ENCODE results near the gene CLASP1.
"Not testable (repeated sequence)": the region's sequence is repeated elsewhere in the genome, so short reads cannot be mapped to it uniquely, and the experiment has no call there.

CLASP1 gene

GRCh38 chr2:121643877-121644276, 5.4 kb downstream of the CLASP1 start:
- Histone ChIP-seq H2AFZ (ENCODE audit: low read depth) (no peak overlapping the region), H3K9ac (no peak overlapping the region), H3K27ac (no peak overlapping the region), H3K36me3 (ENCODE audit: insufficient read depth) (no peaks in the 10 kb centered on the region), H4K20me1 (ENCODE audit: insufficient read depth) (no peaks in the 10 kb centered on the region), H3K79me2 (ENCODE audit: insufficient read depth, low read depth) (peaks cover 92% of the 10 kb centered on the region), H3K4me3 (IDR thresholded peaks at IDR 0.05; ENCODE audit: insufficient read depth, low read depth, low read length) (no peak overlapping the region), H3K27me3 (ENCODE audit: insufficient read depth, low read depth) (no peaks in the 10 kb centered on the region), H3K4me1 (ENCODE audit: low read depth, poor library complexity, severe bottlenecking) (peaks cover 14% of the 10 kb centered on the region), H3K4me2 (no peak overlapping the region)
- no peak for TF ChIP-seq CTCF (conservative IDR thresholded peaks at IDR 0.05; ENCODE audit: low read depth, low read length)

GRCh38 chr2:121640380-121641316, 8.6 kb downstream of the CLASP1 start:
- H4K20me1 ChIP-seq (ENCODE audit: insufficient read depth): no peaks in the 10 kb centered on the region
- no peak overlapping the region for H3K9ac ChIP-seq
- H3K27ac ChIP-seq: no peak overlapping the region
- no peaks in the 10 kb centered on the region for H3K36me3 ChIP-seq (ENCODE audit: insufficient read depth)
- no peak overlapping the region for H3K4me2 ChIP-seq
- no peak overlapping the region for H2AFZ ChIP-seq (ENCODE audit: low read depth)
- no peak overlapping the region for H3K4me3 ChIP-seq (IDR thresholded peaks at IDR 0.05; ENCODE audit: insufficient read depth, low read depth, low read length)
- peaks cover under 1% of the 10 kb centered on the region for H3K4me1 ChIP-seq (ENCODE audit: low read depth, poor library complexity, severe bottlenecking)
- peaks cover 92% of the 10 kb centered on the region for H3K79me2 ChIP-seq (ENCODE audit: insufficient read depth, low read depth)
- no peaks in the 10 kb centered on the region for H3K27me3 ChIP-seq (ENCODE audit: insufficient read depth, low read depth)
- TF ChIP-seq CTCF (conservative IDR thresholded peaks at IDR 0.05; ENCODE audit: low read depth, low read length): no peak

- not testable (repeated sequence) for H2AFZ ChIP-seq (ENCODE audit: low read depth); H3K36me3 ChIP-seq (ENCODE audit: insufficient read depth); H3K4me3 ChIP-seq (IDR thresholded peaks at IDR 0.05; ENCODE audit: insufficient read depth, low read depth, low read length); H4K20me1 ChIP-seq (ENCODE audit: insufficient read depth); H3K27me3 ChIP-seq (ENCODE audit: insufficient read depth, low read depth); H3K4me2 ChIP-seq; H3K9ac ChIP-seq; H3K27ac ChIP-seq; H3K4me1 ChIP-seq (ENCODE audit: low read depth, poor library complexity, severe bottlenecking)
- H3K79me2 ChIP-seq (ENCODE audit: insufficient read depth, low read depth): peaks cover 90% of the 10 kb centered on the region
Observed at GRCh38 chr2:121639846-121640245, 9.4 kb downstream of the CLASP1 start.

- Histone ChIP-seq H3K4me2 (no peak overlapping the region), H3K4me3 (IDR thresholded peaks at IDR 0.05; ENCODE audit: insufficient read depth, low read depth, low read length) (no peak overlapping the region), H2AFZ (ENCODE audit: low read depth) (no peak overlapping the region), H3K27me3 (ENCODE audit: insufficient read depth, low read depth) (no peaks in the 10 kb centered on the region), H3K79me2 (ENCODE audit: insufficient read depth, low read depth) (peaks cover 80% of the 10 kb centered on the region), H3K27ac (no peak overlapping the region), H4K20me1 (ENCODE audit: insufficient read depth) (no peaks in the 10 kb centered on the region), H3K9ac (no peak overlapping the region), H3K36me3 (ENCODE audit: insufficient read depth) (no peaks in the 10 kb centered on the region), H3K4me1 (ENCODE audit: low read depth, poor library complexity, severe bottlenecking) (peaks cover 14% of the 10 kb centered on the region)
- TF ChIP-seq CTCF (conservative IDR thresholded peaks at IDR 0.05; ENCODE audit: low read depth, low read length): no peak
Observed at GRCh38 chr2:121638333-121638732, 10.9 kb downstream of the CLASP1 start.

GRCh38 chr2:121635371-121635770, 13.9 kb downstream of the CLASP1 start:
- Histone ChIP-seq H2AFZ (ENCODE audit: low read depth) (no peak overlapping the region), H3K27me3 (ENCODE audit: insufficient read depth, low read depth) (no peaks in the 10 kb centered on the region), H3K36me3 (ENCODE audit: insufficient read depth) (no peaks in the 10 kb centered on the region), H4K20me1 (ENCODE audit: insufficient read depth) (no peaks in the 10 kb centered on the region), H3K4me1 (ENCODE audit: low read depth, poor library complexity, severe bottlenecking) (peaks cover 14% of the 10 kb centered on the region), H3K4me2 (no peak overlapping the region), H3K79me2 (ENCODE audit: insufficient read depth, low read depth) (peaks cover 55% of the 10 kb centered on the region), H3K4me3 (IDR thresholded peaks at IDR 0.05; ENCODE audit: insufficient read depth, low read depth, low read length) (no peak overlapping the region), H3K9ac (no peak overlapping the region), H3K27ac (no peak overlapping the region)
- no peak for TF ChIP-seq CTCF (conservative IDR thresholded peaks at IDR 0.05; ENCODE audit: low read depth, low read length)

Data from KMS-11 (cell line).